ENCODE data around the gene KLHL30. TPM values are rescaled to one million over a fixed set of nuclear protein-coding genes. Genes with fewer than 3 reads are reported as not detected.
A peak's percentile ranks its signal among the peaks of the same experiment; 100 is the strongest.

The KLHL30 gene
- total and polyA plus RNA-seq, 11 donors: 5.1 to 43.7 (median 23.0) TPM

- TF ChIP-seq CTCF (IDR thresholded peaks at IDR 0.05): no peak
- TF ChIP-seq POLR2A (IDR thresholded peaks at IDR 0.05): no peak
- H3K27ac ChIP-seq: peak overlapping the region in 8 of 12 donors; percentile 25 to 71 (median 52)
- DNase-seq (no peak), ATAC-seq (no peak)
- intact Hi-C loops (cut with DNase I): loop anchor here in 3 of 10 donors (5.0 to 10.0 kb wide), 2 partner anchors 287 to 289 kb away; partner anchors contain the start of gene RAMP1 (in 3 of the 3)
- H3K9me3 ChIP-seq: no peaks in the 10 kb centered on the region
- peaks cover 0 to 37% (median 19%) of the 10 kb centered on the region in 12 donors for H3K4me1 ChIP-seq
- H3K36me3 ChIP-seq: peaks cover 0 to 12% (median 0%) of the 10 kb centered on the region in 9 donors
- WGBS, 4 donors: 82 to 85% (median 83%) methylated on average over 4 to 5 of the region's 5 CpGs
- no peaks in the 10 kb centered on the region for H3K27me3 ChIP-seq
- no peak overlapping the region for H3K4me3 ChIP-seq
These were observed 5.8 kb downstream of the KLHL30 start for GRCh38 chr2:238144262-238144661.

- ATAC-seq: no peak
- H3K4me1 ChIP-seq: peaks cover 0 to 29% (median 14%) of the 10 kb centered on the region in 12 donors
- DNase-seq: no peak
- H3K27ac ChIP-seq: no peak overlapping the region
- peaks cover 0 to 14% (median 0%) of the 10 kb centered on the region in 9 donors for H3K36me3 ChIP-seq
- intact Hi-C loops (cut with DNase I): loop anchor here in 2 of 10 donors (10.0 kb wide), 1 partner anchor 290 kb away; the partner anchor contains the start of gene RAMP1 (in 2 of the 2)
- no peaks in the 10 kb centered on the region for H3K9me3 ChIP-seq
- no peak overlapping the region for H3K4me3 ChIP-seq
- no peaks in the 10 kb centered on the region for H3K27me3 ChIP-seq
- no peak for TF ChIP-seq CTCF (IDR thresholded peaks at IDR 0.05)
- TF ChIP-seq POLR2A (IDR thresholded peaks at IDR 0.05): no peak
- WGBS, 4 donors: 86 to 89% (median 88%) methylated on average over 8 to 12 of the region's 12 CpGs
These were observed 6.6 kb downstream of the KLHL30 start for GRCh38 chr2:238145046-238145445.

GRCh38 chr2:238145851-238146250 is 7.4 kb downstream of the KLHL30 start:
- Histone ChIP-seq H3K27ac (no peak overlapping the region), H3K27me3 (no peaks in the 10 kb centered on the region), H3K4me3 (no peak overlapping the region), H3K36me3 (peaks cover 0 to 14% (median 0%) of the 10 kb centered on the region in 9 donors), H3K4me1 (peaks cover 0 to 27% (median 14%) of the 10 kb centered on the region in 12 donors), H3K9me3 (no peaks in the 10 kb centered on the region)
- TF ChIP-seq CTCF (IDR thresholded peaks at IDR 0.05): no peak
- TF ChIP-seq POLR2A (IDR thresholded peaks at IDR 0.05): no peak
- ATAC-seq (no peak), DNase-seq (no peak)
- intact Hi-C loops (cut with DNase I): loop anchor here in 2 of 10 donors (10.0 kb wide), 1 partner anchor 291 kb away; the partner anchor contains the start of gene RAMP1 (in 2 of the 2)
- WGBS, 4 donors: 77 to 88% (median 81%) methylated on average over 7 to 12 of the region's 12 CpGs

GRCh38 chr2:238146884-238147544 is 8.5 kb downstream of the KLHL30 start:
- Histone ChIP-seq H3K9me3 (no peaks in the 10 kb centered on the region), H3K4me3 (no peak overlapping the region), H3K36me3 (peaks cover 0 to 13% (median 0%) of the 10 kb centered on the region in 9 donors), H3K27ac (no peak overlapping the region), H3K27me3 (no peaks in the 10 kb centered on the region), H3K4me1 (peaks cover 0 to 20% (median 12%) of the 10 kb centered on the region in 12 donors)
- WGBS, 4 donors: 79 to 89% (median 87%) methylated on average over 12 to 13 of the region's 13 CpGs
- ATAC-seq (no peak), DNase-seq (no peak)
- TF ChIP-seq POLR2A (IDR thresholded peaks at IDR 0.05) (no peak), CTCF (IDR thresholded peaks at IDR 0.05) (no peak)
- intact Hi-C loops (cut with DNase I): loop anchor here in 2 of 10 donors (10.0 kb wide), 1 partner anchor 292 kb away; the partner anchor contains the start of gene RAMP1 (in 2 of the 2)

Data from heart left ventricle (tissue), 16 donors.